Measurements from ENCODE around the gene MYO5C. TPM values are rescaled to one million over a fixed set of nuclear protein-coding genes. Genes with fewer than 3 reads are reported as not detected.

Gene MYO5C
- total and polyA plus RNA-seq, 10 of the 15 experiments (the other 5 are each of a cell fraction or from before 2014, with no cell fraction given), result 0.29 to 1.3 (median 0.75) TPM

DNA sequence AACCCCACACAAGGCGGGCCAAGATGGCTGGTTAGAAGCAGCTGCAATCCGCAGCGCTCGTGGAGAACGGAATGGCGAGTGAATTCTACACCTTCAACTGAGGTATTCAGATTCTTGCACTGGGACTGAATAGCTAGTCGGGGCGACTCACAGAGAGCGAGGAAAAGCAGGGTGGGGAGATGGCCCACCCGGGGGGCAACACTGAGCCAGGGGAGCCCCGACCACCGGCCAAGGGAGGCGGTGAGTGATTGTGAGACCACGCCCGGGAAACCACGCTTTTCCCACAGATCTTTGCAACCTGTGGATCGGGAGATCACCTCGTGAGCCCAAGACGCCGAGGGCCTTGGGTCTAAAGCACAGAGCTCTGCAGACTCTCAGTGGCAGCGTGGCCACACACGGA is 132.7 kb downstream of the MYO5C start:
- POLR2A ChIA-PET, result no interaction called here
- Histone ChIP-seq H2AFZ (ENCODE audit: control insufficient read depth, low read depth, low read length) (no peak overlapping the region), H3K9me3 (replicated peaks; ENCODE audit: control insufficient read depth, insufficient read depth, low read length) (no peaks in the 10 kb centered on the region), H3K9ac (ENCODE audit: control insufficient read depth, insufficient read depth, low read length) (no peak overlapping the region), H3K27me3 (replicated peaks in 1 of 2; ENCODE audit: control insufficient read depth in 2 of 2, insufficient read depth in 2 of 2, low read length in 1 of 2) (no peaks in the 10 kb centered on the region), H3K27ac (ENCODE audit: control insufficient read depth, insufficient read depth) (no peak overlapping the region), H3K4me2 (ENCODE audit: control insufficient read depth, insufficient read depth) (no peak overlapping the region), H3K36me3 (ENCODE audit: control insufficient read depth in 2 of 2, insufficient read depth in 2 of 2, low read length in 1 of 2) (no peaks in the 10 kb centered on the region; a peak in 1 of 4 replicates), H4K20me1 (ENCODE audit: control insufficient read depth, insufficient read depth) (no peaks in the 10 kb centered on the region), H3K4me3 (no peak overlapping the region), H3K4me1 (ENCODE audit: control insufficient read depth, insufficient read depth, low read length) (no peaks in the 10 kb centered on the region), H3K79me2 (ENCODE audit: control insufficient read depth, insufficient read depth, low read length) (no peaks in the 10 kb centered on the region)
- TF ChIP-seq E4F1 (IDR thresholded peaks at IDR 0.05; ENCODE audit: borderline replicate concordance, partially characterized antibody) (no peak), PKNOX1 (IDR thresholded peaks at IDR 0.05) (no peak), BRCA1 (IDR thresholded peaks at IDR 0.05; ENCODE audit: low read depth, low read length) (no peak), PAX8 (IDR thresholded peaks at IDR 0.05) (no peak)
- TF ChIP-seq, protein P1, sequence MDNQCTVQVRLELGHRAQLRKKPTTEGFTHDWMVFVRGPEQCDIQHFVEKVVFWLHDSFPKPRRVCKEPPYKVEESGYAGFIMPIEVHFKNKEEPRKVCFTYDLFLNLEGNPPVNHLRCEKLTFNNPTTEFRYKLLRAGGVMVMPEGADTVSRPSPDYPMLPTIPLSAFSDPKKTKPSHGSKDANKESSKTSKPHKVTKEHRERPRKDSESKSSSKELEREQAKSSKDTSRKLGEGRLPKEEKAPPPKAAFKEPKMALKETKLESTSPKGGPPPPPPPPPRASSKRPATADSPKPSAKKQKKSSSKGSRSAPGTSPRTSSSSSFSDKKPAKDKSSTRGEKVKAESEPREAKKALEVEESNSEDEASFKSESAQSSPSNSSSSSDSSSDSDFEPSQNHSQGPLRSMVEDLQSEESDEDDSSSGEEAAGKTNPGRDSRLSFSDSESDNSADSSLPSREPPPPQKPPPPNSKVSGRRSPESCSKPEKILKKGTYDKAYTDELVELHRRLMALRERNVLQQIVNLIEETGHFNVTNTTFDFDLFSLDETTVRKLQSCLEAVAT (IDR thresholded peaks at IDR 0.05), result no peak
- DNase-seq (ENCODE audit: low read depth, low spot score) (no peak), ATAC-seq (no peak), FAIRE-seq (no peak)
- in situ Hi-C loops (cut with MboI), result no loop called here
- intact Hi-C loops (cut with micrococcal nuclease; ENCODE audit: unreplicated experiment), result no loop called here
- CTCF ChIA-PET, result interaction anchor here (0.8 to 4.7 kb wide), 8 partner anchors 13 to 341 kb away, joined by 3 to 38 read pairs (median 3); no protein-coding TSS in a partner anchor
- BruUV-seq (replicated peaks), result no TSS peak
- RAD21 ChIA-PET (ENCODE audit: unreplicated experiment), result no interaction called here
- SMC1A ChIA-PET (ENCODE audit: uncharacterized antibody, unreplicated experiment), result interaction anchor here (1.1 to 3.6 kb wide), 3 partner anchors 20 to 280 kb away, joined by 3 to 11 read pairs (median 3); no protein-coding TSS in a partner anchor
- WGBS (ENCODE audit: insufficient coverage, insufficient replicate concordance, low lambda C conversion rate, missing lambda C conversion rate), result 87% methylated on average over 22 of the region's 22 CpGs

Data from GM12878 (cell line).